Smooth muscle cell (in vitro differentiated cells): ENCODE data around the gene EFHC1. TPM values are rescaled to one million over a fixed set of nuclear protein-coding genes. Genes with fewer than 3 reads are reported as not detected.

Source experiments
- DNase-seq: peaks from one replicate; lab custom pipeline; 2025; ENCODE audit not compliant: unreplicated experiment; lab: John Stamatoyannopoulos, UW
- H2AFZ ChIP-seq: fragments of 200-600 bp; sonication (generic); 2 replicates; pipeline ENCODE4 v1.6.0; 2016; ENCODE audit warnings: antibody characterized with exemption, low read depth, mild to moderate bottlenecking
- H3F3A ChIP-seq: fragments of 200-600 bp; sonication (generic); 2 replicates; pipeline ENCODE4 v1.6.0; 2017; ENCODE audit warnings: antibody characterized with exemption, low read depth
- H3K27ac ChIP-seq: fragments of 200-600 bp; sonication (generic); 2 replicates; pipeline ENCODE4 v1.5.1; 2016; ENCODE audit warnings: low read depth, mild to moderate bottlenecking
- H3K27me3 ChIP-seq: fragments of 200-600 bp; sonication (generic); 2 replicates; pipeline ENCODE4 v1.6.1; 2016; ENCODE audit warnings: low read depth, mild to moderate bottlenecking
- H3K36me3 ChIP-seq: fragments of 200-600 bp; sonication (generic); 2 replicates; pipeline ENCODE4 v1.5.1; 2016; ENCODE audit warnings: low read depth
- H3K4me1 ChIP-seq: fragments of 200-600 bp; sonication (generic); 2 replicates; pipeline ENCODE4 v1.5.1; 2016; ENCODE audit warnings: low read depth
- H3K4me2 ChIP-seq: fragments of 200-600 bp; sonication (generic); 2 replicates; pipeline ENCODE4 v1.6.0; 2016; ENCODE audit warnings: mild to moderate bottlenecking
- H3K4me3 ChIP-seq: fragments of 200-600 bp; sonication (generic); 2 replicates; pipeline ENCODE4 v1.5.1; 2016; ENCODE audit warnings: mild to moderate bottlenecking
- H3K79me2 ChIP-seq: fragments of 200-600 bp; sonication (generic); 2 replicates; pipeline ENCODE4 v1.6.0; 2016; ENCODE audit warnings: low read depth, mild to moderate bottlenecking
- H3K9ac ChIP-seq: fragments of 200-600 bp; sonication (generic); 2 replicates; pipeline ENCODE4 v1.6.0; 2016; ENCODE audit warnings: low read depth
- H3K9me3 ChIP-seq: fragments of 200-600 bp; sonication (generic); replicated peaks from 2 replicates; pipeline ENCODE4 v1.5.1; 2016; ENCODE audit warnings: low read depth
- H4K20me1 ChIP-seq: fragments of 200-600 bp; sonication (generic); 2 replicates; pipeline ENCODE4 v1.6.0; 2016; ENCODE audit warnings: low read depth
- CTCF ChIP-seq: fragments of 200-600 bp; sonication (generic); IDR thresholded peaks from 2 replicates; pipeline ENCODE4 v1.5.1; 2017; ENCODE audit warnings: borderline replicate concordance, mild to moderate bottlenecking, antibody characterized with exemption; ENCODE audit not compliant: insufficient read depth, poor library complexity, severe bottlenecking
- WGBS: methylation state at CpG from one replicate; pipeline ENCODE4 v1.1.7; 2016; ENCODE audit warnings: low lambda C conversion rate; 5-methylcytosine and 5-hydroxymethylcytosine counted together
- polyA plus RNA-seq: library from polyadenylated mRNA; unstranded; fragments of >200 nt; fragmentation: Nextera tagmentation; extraction: Ambion mirVana; gene quantifications from 2 replicates; pipeline ENCODE4 v1.2.1, GENCODE V29; 2016
- total RNA-seq: library from RNA; depleted of rRNA; stranded (reverse); fragments of >200 nt; gene quantifications from 2 replicates; pipeline ENCODE4 v1.2.3, GENCODE V29; 2014

EFHC1 gene
- total and polyA plus RNA-seq, 2 experiments from 2014 or later = 11.0 to 25.9 TPM

DNA sequence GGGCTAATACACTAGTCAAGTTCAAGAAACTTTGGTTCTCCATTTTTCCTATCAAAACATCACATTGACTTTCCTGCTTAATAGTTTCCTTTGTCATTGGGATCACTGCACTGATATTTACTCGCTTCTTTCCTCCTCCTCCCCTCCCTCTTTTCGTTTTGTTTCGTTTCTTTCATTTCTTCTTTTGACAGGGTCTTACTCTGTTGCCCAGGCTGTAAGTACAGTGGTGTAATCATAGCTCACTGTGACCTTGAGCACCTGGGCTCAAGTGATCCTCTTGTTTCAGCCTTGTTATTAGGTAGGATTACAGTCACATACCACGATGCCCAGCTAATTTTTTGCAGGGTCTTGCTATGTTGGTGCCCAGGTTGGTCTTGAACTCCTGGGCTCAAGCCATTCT lies 45.9 kb upstream of the EFHC1 start:
- Histone ChIP-seq H3K27me3 (no peaks in the 10 kb centered on the region), H3K9ac (no peak overlapping the region), H4K20me1 (no peaks in the 10 kb centered on the region), H3K4me3 (no peak overlapping the region), H3K79me2 (peaks cover 30% of the 10 kb centered on the region), H3K36me3 (no peaks in the 10 kb centered on the region), H3K9me3 (no peaks in the 10 kb centered on the region), H3F3A (peaks cover 6% of the 10 kb centered on the region), H2AFZ (no peak overlapping the region), H3K4me2 (no peak overlapping the region), H3K27ac (no peak overlapping the region), H3K4me1 (peaks cover 18% of the 10 kb centered on the region)
- no peak for TF ChIP-seq CTCF
- 92% methylated on average over 4 of the region's 4 CpGs for WGBS
- no peak for DNase-seq

DNA sequence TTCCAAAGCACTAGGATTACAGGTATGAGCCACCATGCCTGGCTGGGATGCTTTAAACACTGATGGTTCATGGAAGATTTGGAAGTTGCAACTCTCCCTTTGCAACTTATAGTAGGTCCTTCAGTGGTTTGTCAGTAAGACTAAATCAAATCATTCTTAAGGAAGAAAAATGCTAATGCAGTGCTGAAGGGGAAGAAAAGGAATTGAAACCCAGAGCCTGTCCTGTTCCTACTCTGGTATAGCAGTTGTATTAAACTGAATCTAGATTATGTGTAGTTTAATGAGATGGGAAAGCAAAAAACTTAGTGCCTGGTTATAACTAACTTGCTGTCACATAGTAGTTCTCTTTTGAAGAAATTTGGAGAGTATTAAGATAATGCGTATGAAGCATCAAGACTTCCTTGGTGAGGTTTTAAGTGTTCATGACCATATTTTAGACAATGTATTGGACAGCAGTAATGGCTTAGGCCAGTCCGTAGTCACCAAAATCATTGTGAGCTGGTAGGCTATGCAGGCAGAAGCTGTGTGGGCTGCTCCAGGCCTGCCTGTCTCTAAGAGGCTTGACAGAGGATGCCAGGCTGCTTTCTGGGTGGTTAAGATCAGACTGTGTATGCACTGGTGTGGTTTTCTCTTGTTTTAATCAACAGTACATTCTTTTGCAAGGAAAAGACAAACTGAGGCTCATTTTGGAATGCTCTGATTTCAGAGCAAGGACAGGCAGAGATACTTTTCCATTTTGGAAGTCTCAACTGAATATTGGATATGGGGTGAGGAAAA lies 44.2 kb upstream of the EFHC1 start:
- H3K4me2 ChIP-seq = no peak overlapping the region
- H3K4me1 ChIP-seq = peaks cover 18% of the 10 kb centered on the region
- no peaks in the 10 kb centered on the region for H3K36me3 ChIP-seq
- no peaks in the 10 kb centered on the region for H3K27me3 ChIP-seq
- H3K27ac ChIP-seq = peak overlapping the region; percentile 1
- H3F3A ChIP-seq = peaks cover 6% of the 10 kb centered on the region
- H3K4me3 ChIP-seq = no peak overlapping the region
- H3K9ac ChIP-seq = no peak overlapping the region
- H4K20me1 ChIP-seq = no peaks in the 10 kb centered on the region
- DNase-seq = no peak
- H2AFZ ChIP-seq = no peak overlapping the region
- 57% methylated on average over 2 of the region's 2 CpGs for WGBS
- peaks cover 17% of the 10 kb centered on the region for H3K79me2 ChIP-seq
- H3K9me3 ChIP-seq = no peaks in the 10 kb centered on the region
- TF ChIP-seq CTCF = no peak

DNA sequence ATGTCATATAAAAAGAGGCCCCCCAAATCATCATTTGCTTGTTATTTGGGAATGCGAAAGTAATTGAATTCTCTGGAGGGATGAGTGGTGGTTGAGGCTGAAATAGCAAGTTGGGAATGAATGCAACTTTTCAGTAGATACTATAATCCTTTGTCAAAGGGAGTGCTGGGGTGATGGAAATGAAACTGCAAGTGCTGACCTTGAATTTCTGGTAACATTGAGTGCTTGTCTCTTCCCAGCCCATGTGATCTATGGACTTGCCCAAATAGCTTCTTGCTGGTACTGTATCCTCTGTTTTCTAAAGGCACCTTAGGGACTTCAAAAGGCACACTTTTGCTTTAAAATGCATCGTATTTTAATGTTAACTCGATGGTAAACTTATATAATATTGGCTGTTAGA lies 43.4 kb upstream of the EFHC1 start:
- H3K4me1 ChIP-seq = peaks cover 15% of the 10 kb centered on the region
- no peaks in the 10 kb centered on the region for H3K27me3 ChIP-seq
- H3F3A ChIP-seq = peaks cover under 1% of the 10 kb centered on the region
- no peak overlapping the region for H3K4me3 ChIP-seq
- H3K27ac ChIP-seq = peak overlapping the region; percentile 1
- no peak overlapping the region for H2AFZ ChIP-seq
- no peaks in the 10 kb centered on the region for H4K20me1 ChIP-seq
- 96% methylated on average over 3 of the region's 3 CpGs for WGBS
- no peak for TF ChIP-seq CTCF
- H3K4me2 ChIP-seq = no peak overlapping the region
- no peak overlapping the region for H3K9ac ChIP-seq
- no peaks in the 10 kb centered on the region for H3K9me3 ChIP-seq
- H3K36me3 ChIP-seq = no peaks in the 10 kb centered on the region
- no peak for DNase-seq
- H3K79me2 ChIP-seq = peaks cover 15% of the 10 kb centered on the region
